AG04450 (cell line): Measurements from ENCODE around the gene MMEL1. TPM values are rescaled to one million over a fixed set of nuclear protein-coding genes. Genes with fewer than 3 reads are reported as not detected.

Source experiments
- CTCF ChIA-PET: fragments of 300-600, 350-600 bp; formaldehyde crosslinking; extraction: SDS; loops from one replicate; lab custom pipeline; 2022; ENCODE audit warnings: antibody characterized with exemption, inconsistent platforms; lab: Charles Lee
- POLR2A ChIA-PET: fragments of 350-600 bp; formaldehyde crosslinking; extraction: SDS; loops from one replicate; lab custom pipeline; 2021; ENCODE audit warnings: antibody characterized with exemption, inconsistent platforms; lab: Yijun Ruan, JAX
- DNase-seq: peaks from one replicate; pipeline ENCODE4 v3.0.0-alpha.2; 2011; ENCODE audit warnings: low read depth, low spot score
- H3K27ac ChIP-seq: one replicate; pipeline ENCODE4 v1.5.1; 2012; ENCODE audit warnings: low read depth, low read length, control low read depth
- H3K27me3 ChIP-seq: one replicate; pipeline ENCODE4 v1.6.0; 2012; ENCODE audit warnings: low read length; ENCODE audit not compliant: control insufficient read depth, insufficient read depth
- H3K4me3 ChIP-seq: 2 replicates; pipeline ENCODE4 v1.5.1; 2011; ENCODE audit warnings: mild to moderate bottlenecking, low read depth, low read length, control low read depth
- H3K9me3 ChIP-seq: 2 replicates; pipeline ENCODE4 v1.5.1; 2012; ENCODE audit warnings: low read length; ENCODE audit not compliant: control insufficient read depth, insufficient read depth
- polyA plus RNA-seq: library from polyadenylated mRNA; depleted of rRNA; stranded (reverse); fragments of >200 nt; gene quantifications from 2 replicates; pipeline ENCODE4 v1.2.3, GENCODE V29; 2011
- TF ChIP-seq, protein P1 (sequence below): IDR thresholded peaks from 2 replicates; pipeline ENCODE4 v1.5.1; 2011; ENCODE audit warnings: low read depth, low read length, control low read depth, inconsistent platforms

MMEL1 gene
- polyA plus RNA-seq, 1 experiment = 0.21 TPM

GRCh38 chr1:2595261-2595811, 37.5 kb downstream of the MMEL1 start:
- no peak overlapping the region for H3K4me3 ChIP-seq
- no peak for DNase-seq
- no peak overlapping the region for H3K27ac ChIP-seq
- CTCF ChIA-PET = no interaction called here
- TF ChIP-seq, protein P1, sequence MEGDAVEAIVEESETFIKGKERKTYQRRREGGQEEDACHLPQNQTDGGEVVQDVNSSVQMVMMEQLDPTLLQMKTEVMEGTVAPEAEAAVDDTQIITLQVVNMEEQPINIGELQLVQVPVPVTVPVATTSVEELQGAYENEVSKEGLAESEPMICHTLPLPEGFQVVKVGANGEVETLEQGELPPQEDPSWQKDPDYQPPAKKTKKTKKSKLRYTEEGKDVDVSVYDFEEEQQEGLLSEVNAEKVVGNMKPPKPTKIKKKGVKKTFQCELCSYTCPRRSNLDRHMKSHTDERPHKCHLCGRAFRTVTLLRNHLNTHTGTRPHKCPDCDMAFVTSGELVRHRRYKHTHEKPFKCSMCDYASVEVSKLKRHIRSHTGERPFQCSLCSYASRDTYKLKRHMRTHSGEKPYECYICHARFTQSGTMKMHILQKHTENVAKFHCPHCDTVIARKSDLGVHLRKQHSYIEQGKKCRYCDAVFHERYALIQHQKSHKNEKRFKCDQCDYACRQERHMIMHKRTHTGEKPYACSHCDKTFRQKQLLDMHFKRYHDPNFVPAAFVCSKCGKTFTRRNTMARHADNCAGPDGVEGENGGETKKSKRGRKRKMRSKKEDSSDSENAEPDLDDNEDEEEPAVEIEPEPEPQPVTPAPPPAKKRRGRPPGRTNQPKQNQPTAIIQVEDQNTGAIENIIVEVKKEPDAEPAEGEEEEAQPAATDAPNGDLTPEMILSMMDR = no peak
- H3K27me3 ChIP-seq = no peaks in the 10 kb centered on the region
- H3K9me3 ChIP-seq = no peaks in the 10 kb centered on the region; the same call in none of the 2 replicates
- POLR2A ChIA-PET = no interaction called here

- no peak overlapping the region for H3K4me3 ChIP-seq
- DNase-seq = no peak
- TF ChIP-seq, protein P1 = no peak
- POLR2A ChIA-PET = no interaction called here
- H3K27ac ChIP-seq = no peak overlapping the region
- H3K27me3 ChIP-seq = no peaks in the 10 kb centered on the region
- CTCF ChIA-PET = interaction anchor here (0.5 kb wide), 1 partner anchor 830 kb away, joined by 5 read pairs; no protein-coding TSS in a partner anchor
- no peaks in the 10 kb centered on the region; the same call in none of the 2 replicates for H3K9me3 ChIP-seq
These were observed 38.1 kb downstream of the MMEL1 start for GRCh38 chr1:2594641-2595131.

DNA sequence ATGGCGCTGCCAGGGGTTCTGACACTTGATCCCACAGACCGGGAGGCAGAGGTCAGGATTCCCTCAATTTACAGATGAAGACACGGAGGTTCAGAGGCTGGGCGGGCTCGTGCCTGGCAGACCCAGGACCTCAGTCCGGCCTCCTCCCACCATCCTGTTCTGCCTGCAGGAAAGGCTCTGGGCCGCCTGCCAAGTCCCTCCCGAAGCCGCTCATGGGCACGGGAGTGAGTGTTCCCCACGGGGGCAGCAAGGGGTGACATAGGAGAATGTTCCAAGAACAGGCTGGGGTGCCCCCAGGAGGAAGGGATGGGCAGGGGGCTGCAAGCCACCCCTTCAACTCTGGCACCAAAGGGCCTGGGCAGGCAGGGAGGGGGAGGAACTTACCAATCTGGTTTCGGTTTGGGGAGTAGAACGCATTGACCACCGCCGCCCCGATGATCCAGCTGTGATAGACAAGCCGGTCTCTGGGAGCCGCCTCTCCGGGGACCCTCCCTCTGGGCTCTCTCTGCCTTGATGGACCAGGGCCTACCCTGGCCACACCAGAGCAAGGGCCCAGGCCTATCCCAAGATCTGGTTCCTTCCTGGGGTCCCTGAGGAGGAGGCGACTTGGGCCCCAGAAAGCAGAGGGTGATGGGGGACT, 38.7 kb downstream of the MMEL1 start:
- Histone ChIP-seq H3K4me3 (no peak overlapping the region; the same call in 1 of the 2 replicates), H3K27ac (no peak overlapping the region), H3K9me3 (no peaks in the 10 kb centered on the region; the same call in none of the 2 replicates), H3K27me3 (no peaks in the 10 kb centered on the region)
- POLR2A ChIA-PET = no interaction called here
- no peak for DNase-seq
- CTCF ChIA-PET = no interaction called here
- TF ChIP-seq, protein P1 = no peak

DNA sequence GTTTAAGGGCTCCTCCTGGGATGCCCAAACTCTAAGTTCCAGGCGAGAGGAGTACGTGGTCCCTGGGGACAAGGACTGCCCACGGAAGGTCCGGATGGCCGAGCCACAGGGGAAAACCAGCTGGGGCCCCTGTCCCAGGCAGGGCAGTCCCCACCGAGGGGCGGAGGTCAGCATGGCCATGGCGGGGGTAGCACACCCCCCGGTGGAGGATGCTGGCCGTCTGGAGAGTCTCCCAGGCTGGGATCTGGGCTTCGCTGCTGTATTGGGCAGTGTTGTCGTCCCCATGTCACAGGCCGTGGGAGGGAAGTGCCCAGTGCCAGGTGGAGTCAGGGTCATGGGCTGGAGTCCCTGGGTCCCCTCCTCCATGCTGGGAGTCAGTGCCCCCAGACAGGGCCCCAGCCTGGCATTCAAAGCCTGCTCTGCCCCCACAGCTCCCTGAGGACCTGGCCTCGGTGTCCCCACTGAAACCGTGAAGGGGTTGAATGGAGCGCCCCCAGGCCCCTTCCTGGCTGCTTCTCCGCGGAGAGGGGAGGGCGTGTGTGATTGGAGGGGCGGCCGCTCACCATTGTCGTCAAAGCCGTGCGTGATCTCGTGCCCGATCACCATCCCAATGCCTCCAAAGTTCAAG, 39.5 kb downstream of the MMEL1 start:
- no peak for DNase-seq
- Histone ChIP-seq H3K4me3 (no peak overlapping the region), H3K27ac (no peak overlapping the region), H3K27me3 (no peaks in the 10 kb centered on the region), H3K9me3 (no peaks in the 10 kb centered on the region; the same call in 1 of the 2 replicates)
- ChIA-PET CTCF (no interaction called here), POLR2A (no interaction called here)
- TF ChIP-seq, protein P1 = no peak

DNA sequence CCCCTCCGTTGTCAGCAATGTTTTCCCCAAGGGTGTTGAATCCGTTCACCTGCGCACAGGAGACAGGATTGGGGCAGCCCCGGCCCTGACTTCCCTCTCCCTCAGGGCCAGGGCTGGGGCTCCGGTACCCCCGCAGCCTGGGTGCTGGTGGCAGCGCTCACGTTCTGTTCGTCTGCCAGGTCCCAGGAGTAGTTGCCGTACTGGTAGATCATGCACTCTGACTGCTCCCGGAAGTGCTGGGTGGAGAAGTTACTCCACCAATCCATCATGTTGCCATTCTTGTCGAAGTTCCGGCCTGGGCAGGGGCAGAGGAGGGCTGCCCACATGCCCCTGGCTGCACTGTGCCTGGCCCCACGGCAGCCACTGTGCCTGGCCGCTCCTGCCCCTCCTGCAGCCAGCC, 40.1 kb downstream of the MMEL1 start:
- no peak overlapping the region for H3K4me3 ChIP-seq
- ChIA-PET POLR2A (no interaction called here), CTCF (no interaction called here)
- H3K27me3 ChIP-seq = no peaks in the 10 kb centered on the region
- H3K9me3 ChIP-seq = no peaks in the 10 kb centered on the region; the same call in 1 of the 2 replicates
- no peak overlapping the region for H3K27ac ChIP-seq
- TF ChIP-seq, protein P1 = no peak
- DNase-seq = no peak
